Pancreas (tissue), 10 donors: ENCODE data around the gene STK10. TPM values are rescaled to one million over a fixed set of nuclear protein-coding genes. Genes with fewer than 3 reads are reported as not detected.

ENCODE experiments used
- ATAC-seq, 4 donors: fragments of 200-7000 bp; cut with Tn5 transposase; one replicate each; pipeline versions ENCODE4 v1.8.0 to v1.9.1; 2020; ENCODE audit warnings: mild to moderate bottlenecking in 4 of 4, moderate library complexity in 4 of 4
- DNase-seq, 6 donors: peaks; one replicate each; pipeline ENCODE4 v3.0.0-alpha.2; 2020
- FAIRE-seq: peaks from 2 replicates; lab custom pipeline; 2012; peaks lifted over from hg19 to GRCh38; lab: Jason Lieb, UNC
- H3K27ac ChIP-seq, 4 donors: fragments of 200-600 bp; sonication (generic); 1 replicate in 3 of 4; 2 replicates in 1 of 4; pipeline versions ENCODE4 v1.5.0 to v1.8.0; 2020
- H3K27me3 ChIP-seq, 4 donors: fragments of 200-600 bp; one replicate each; pipeline ENCODE4 v1.8.0; 2021
- H3K36me3 ChIP-seq, 3 donors: fragments of 200-600 bp; sonication (generic) in 1 of 3; one replicate each; pipeline versions ENCODE4 v1.5.0 to v1.8.0; 2020 to 2021
- H3K4me1 ChIP-seq, 3 donors: fragments of 200-600 bp; one replicate each; pipeline ENCODE4 v1.8.0; 2021
- H3K4me3 ChIP-seq, 4 donors: fragments of 200-600 bp; sonication (generic) in 2 of 4; one replicate each; pipeline versions ENCODE4 v1.5.0 to v1.8.0; 2020 to 2021
- H3K9me3 ChIP-seq, 4 donors: fragments of 200-600 bp; one replicate each; pipeline ENCODE4 v1.8.0; 2021
- WGBS, 2 donors: extraction: QIAGEN DNeasy Blood & Tissue Kit; methylation state at CpG; one replicate each; pipeline ENCODE4 v1.1.7; 2013; 5-methylcytosine and 5-hydroxymethylcytosine counted together
- intact Hi-C, 3 donors: fragments of 100-400 bp; cut with DNase I; formaldehyde crosslinking; loops; one replicate each; pipeline versions ENCODE4 v1.11.1 to v1.14.2; 2022
- polyA plus RNA-seq, 2 donors: library from polyadenylated mRNA; stranded (reverse); fragments of 200-250 nt; gene quantifications; one replicate each; pipeline ENCODE4 v1.2.3, GENCODE V29; 2013
- total RNA-seq, 6 donors: library from RNA; stranded (reverse); fragmentation: NEBNext Ultra II Directional in 4 of 6; extraction: Animal tissue kit (Norgen Biotek cat#: 25700) in 4 of 6; gene quantifications; one replicate each; pipeline versions ENCODE4 v1.2.1 to v1.2.4, GENCODE V29; 2021 to 2023
- TF ChIP-seq, protein P1 (sequence below), 4 donors: fragments of 200-600 bp; sonication (generic) in 3 of 4; IDR thresholded peaks; one replicate each; pipeline versions ENCODE4 v1.5.0 to v1.8.0; 2021; ENCODE audit warnings: antibody characterized with exemption in 4 of 4
- donor health status: healthy with polysubstance abuse.
- donor health status: DM: no; HTN: no; CAD: no; lungs with moderate emphysema.
- donor health status: DM: no; HTN: no; CAD: no.
- donor health status: control.
- donor health status: control.
- donor health status: Bipolar disorder and iron deficiency.
- donor health status: DM: yes; HTN: yes; CAD: no.
- donor health status: DM: no; HTN: no; CAD: no.
- donor health status: DM: no; HTN: no; CAD: no.
- donor health status: DM: yes; HTN: yes; CAD: no.

The STK10 gene
- total and polyA plus RNA-seq, 8 donors: 4.1 to 16.3 (median 7.3) TPM

DNA sequence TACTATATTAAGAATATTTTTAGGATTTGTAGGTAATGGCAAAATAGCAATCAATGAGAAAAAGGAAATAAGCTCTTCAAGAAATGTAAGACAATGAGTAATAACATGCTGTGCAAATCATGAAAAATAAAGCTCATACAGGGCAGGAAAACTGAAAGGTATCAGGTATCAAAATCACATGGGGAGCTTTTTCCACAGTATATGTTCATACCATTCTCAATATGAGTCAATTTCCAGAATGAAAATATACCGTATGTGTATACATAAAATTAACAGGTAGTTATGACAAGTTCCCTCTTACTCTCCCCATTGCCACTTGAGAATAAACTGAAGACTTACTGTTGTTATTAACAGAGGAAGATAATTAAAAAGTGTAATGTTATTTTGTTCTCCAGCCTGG, 41.9 kb upstream of the STK10 start:
- intact Hi-C loops: no loop called here
- 93 to 98% methylated on average over 1 of the region's 1 CpG for WGBS, 2 donors
- TF ChIP-seq, protein P1, sequence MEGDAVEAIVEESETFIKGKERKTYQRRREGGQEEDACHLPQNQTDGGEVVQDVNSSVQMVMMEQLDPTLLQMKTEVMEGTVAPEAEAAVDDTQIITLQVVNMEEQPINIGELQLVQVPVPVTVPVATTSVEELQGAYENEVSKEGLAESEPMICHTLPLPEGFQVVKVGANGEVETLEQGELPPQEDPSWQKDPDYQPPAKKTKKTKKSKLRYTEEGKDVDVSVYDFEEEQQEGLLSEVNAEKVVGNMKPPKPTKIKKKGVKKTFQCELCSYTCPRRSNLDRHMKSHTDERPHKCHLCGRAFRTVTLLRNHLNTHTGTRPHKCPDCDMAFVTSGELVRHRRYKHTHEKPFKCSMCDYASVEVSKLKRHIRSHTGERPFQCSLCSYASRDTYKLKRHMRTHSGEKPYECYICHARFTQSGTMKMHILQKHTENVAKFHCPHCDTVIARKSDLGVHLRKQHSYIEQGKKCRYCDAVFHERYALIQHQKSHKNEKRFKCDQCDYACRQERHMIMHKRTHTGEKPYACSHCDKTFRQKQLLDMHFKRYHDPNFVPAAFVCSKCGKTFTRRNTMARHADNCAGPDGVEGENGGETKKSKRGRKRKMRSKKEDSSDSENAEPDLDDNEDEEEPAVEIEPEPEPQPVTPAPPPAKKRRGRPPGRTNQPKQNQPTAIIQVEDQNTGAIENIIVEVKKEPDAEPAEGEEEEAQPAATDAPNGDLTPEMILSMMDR (IDR thresholded peaks at IDR 0.05): no peak
- Histone ChIP-seq H3K4me3 (no peak overlapping the region), H3K4me1 (peaks cover 0 to 2% (median 0%) of the 10 kb centered on the region in 3 donors), H3K27me3 (no peaks in the 10 kb centered on the region), H3K9me3 (no peaks in the 10 kb centered on the region), H3K36me3 (peaks cover 0 to 11% (median 0%) of the 10 kb centered on the region in 3 donors), H3K27ac (no peak overlapping the region)
- DNase-seq (no peak), FAIRE-seq (no peak), ATAC-seq (no peak)

DNA sequence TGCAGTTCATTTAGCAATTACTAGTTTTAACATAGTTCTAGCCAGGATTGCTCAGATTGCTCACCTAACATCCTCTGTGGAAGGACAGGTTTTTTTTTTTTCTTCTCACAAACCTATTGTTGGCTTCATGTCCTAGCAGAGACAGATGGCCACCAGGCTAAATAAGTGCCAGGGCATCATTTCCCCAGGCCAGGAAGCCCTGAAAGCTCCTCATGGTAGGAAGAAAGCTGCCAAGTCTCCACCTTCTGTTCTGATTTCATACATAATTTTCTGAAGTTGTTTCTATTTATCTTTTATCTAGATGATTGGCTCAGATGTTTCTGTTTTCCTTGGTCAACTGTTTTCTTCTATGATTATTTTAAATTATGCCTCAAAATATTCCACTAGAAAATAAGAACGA, 37.0 kb upstream of the STK10 start:
- no peaks in the 10 kb centered on the region for H3K9me3 ChIP-seq
- ATAC-seq (no peak), DNase-seq (no peak), FAIRE-seq (no peak)
- H3K36me3 ChIP-seq: no peaks in the 10 kb centered on the region
- no peak overlapping the region for H3K4me3 ChIP-seq
- WGBS, 2 donors: 81 to 85% methylated on average over 1 of the region's 1 CpG
- no peaks in the 10 kb centered on the region for H3K27me3 ChIP-seq
- no peaks in the 10 kb centered on the region for H3K4me1 ChIP-seq
- TF ChIP-seq, protein P1 (IDR thresholded peaks at IDR 0.05): no peak
- intact Hi-C loops: no loop called here
- H3K27ac ChIP-seq: no peak overlapping the region

DNA sequence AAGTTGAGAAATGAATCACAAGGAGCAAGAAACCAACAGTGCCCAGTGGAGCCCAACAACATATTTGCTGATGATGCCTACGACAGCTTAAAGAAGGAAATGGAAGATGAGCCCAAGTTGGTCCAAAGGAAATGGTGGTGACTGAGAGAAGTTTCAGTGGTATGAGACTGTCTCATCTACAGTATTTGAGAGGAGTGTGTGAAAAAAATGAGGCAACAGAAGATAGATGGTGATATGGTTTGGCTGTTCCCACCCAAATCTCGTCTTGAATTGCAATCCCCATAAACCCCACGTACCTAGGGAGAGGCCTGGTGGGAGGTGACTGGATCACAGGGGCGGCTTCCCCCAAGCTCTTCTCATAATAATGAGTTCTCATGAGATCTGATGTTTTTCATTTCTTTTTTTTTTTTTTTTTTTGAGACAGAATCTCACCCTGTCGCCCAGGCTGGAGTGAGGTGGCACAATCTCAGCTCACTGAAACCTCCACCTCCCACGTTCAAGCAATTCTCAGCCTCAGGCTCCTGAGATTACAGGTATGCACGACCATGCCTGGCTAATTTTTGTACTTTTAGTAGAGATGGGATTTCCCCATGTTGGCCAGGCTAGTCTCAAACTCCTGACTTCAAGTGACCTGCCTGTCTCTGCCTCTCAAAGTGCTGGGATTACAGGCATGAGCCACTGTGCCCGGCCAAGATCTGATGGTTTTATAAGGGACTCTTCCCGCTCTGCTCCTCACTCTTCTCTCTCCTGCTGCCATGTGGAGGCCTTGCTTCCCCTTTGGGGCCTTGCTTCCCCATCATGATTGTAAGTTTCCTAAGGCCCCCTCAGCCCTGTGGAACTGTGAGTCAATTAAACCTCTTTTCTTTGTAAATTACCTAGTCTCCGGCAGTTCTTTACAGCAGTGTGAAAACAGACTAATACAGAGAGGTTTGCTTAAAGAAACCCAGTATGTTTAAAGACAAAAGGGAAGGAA, 36.2 kb upstream of the STK10 start:
- Histone ChIP-seq H3K9me3 (no peaks in the 10 kb centered on the region), H3K4me3 (no peak overlapping the region), H3K4me1 (no peaks in the 10 kb centered on the region), H3K27ac (no peak overlapping the region), H3K27me3 (no peaks in the 10 kb centered on the region), H3K36me3 (no peaks in the 10 kb centered on the region)
- intact Hi-C loops: no loop called here
- FAIRE-seq (no peak), DNase-seq (no peak), ATAC-seq (no peak)
- TF ChIP-seq, protein P1 (IDR thresholded peaks at IDR 0.05): no peak
- WGBS, 2 donors: 91 to 95% methylated on average over 10 of the region's 10 CpGs

DNA sequence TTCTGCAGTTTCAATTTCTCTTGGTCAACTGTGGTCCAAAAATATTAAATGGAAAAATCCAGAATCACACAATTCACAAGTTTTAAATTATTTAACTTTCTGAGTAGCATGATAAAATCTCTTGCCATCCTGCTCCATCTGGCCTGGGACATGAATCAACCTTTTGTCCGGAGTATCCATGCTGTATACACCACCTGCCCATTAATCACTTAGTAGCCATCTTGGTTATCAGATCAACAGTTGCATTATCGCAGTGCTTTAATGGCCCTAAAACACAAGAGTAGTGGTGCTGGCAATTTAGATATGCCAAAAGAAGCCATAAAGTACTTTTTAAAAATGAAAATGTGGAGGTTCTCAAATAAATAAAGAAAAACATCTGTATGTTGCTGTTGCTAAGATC, 31.3 kb upstream of the STK10 start:
- Histone ChIP-seq H3K27me3 (no peaks in the 10 kb centered on the region), H3K9me3 (no peaks in the 10 kb centered on the region), H3K36me3 (no peaks in the 10 kb centered on the region), H3K4me1 (no peaks in the 10 kb centered on the region), H3K27ac (no peak overlapping the region), H3K4me3 (no peak overlapping the region)
- ATAC-seq (no peak), DNase-seq (no peak), FAIRE-seq (no peak)
- intact Hi-C loops: no loop called here
- TF ChIP-seq, protein P1 (IDR thresholded peaks at IDR 0.05): no peak
- 90 to 91% methylated on average over 2 of the region's 2 CpGs for WGBS, 2 donors

DNA sequence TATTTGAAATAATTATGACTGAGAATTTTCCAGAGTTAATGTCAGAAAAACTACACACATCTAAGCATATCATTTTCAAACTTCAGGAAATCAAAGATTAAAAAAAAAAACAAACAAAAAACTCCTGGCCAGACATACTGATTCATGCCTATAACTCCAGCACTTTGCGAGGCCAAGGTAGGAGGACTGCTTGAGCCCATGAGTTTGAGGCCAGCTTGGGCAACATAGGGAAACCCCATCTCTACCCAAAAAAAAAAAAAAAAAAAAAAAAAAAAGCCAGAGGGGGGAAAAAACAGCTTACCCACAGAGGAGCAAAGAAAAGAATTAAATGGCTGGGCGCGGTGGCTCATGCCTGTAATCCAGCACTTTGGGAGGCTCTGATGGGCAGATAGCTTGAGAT, 28.3 kb upstream of the STK10 start:
- no peak for FAIRE-seq
- intact Hi-C loops: no loop called here

More for the DNA sequence above, 28.3 kb upstream of the STK10 start:
- 92 to 99% methylated on average over 3 of the region's 3 CpGs for WGBS, 2 donors
- Histone ChIP-seq H3K4me3 (no peak overlapping the region), H3K36me3 (peaks cover 0 to 3% (median 0%) of the 10 kb centered on the region in 3 donors), H3K27me3 (no peaks in the 10 kb centered on the region), H3K4me1 (no peaks in the 10 kb centered on the region), H3K9me3 (no peaks in the 10 kb centered on the region), H3K27ac (no peak overlapping the region)
- no peak for DNase-seq
- TF ChIP-seq, protein P1 (IDR thresholded peaks at IDR 0.05): no peak
- ATAC-seq: no peak
